CD4-positive, alpha-beta T cell (primary cell): ENCODE results near the gene PHF3. TPM values are rescaled to one million over a fixed set of nuclear protein-coding genes. Genes with fewer than 3 reads are reported as not detected.
A peak's percentile ranks its signal among the peaks of the same experiment; 100 is the strongest.

ENCODE experiments used
- ATAC-seq: fragments of 200-7000 bp; cut with Tn5 transposase; one replicate; pipeline ENCODE4 v1.10.0; 2022; ENCODE audit warnings: mild to moderate bottlenecking; ENCODE audit not compliant: poor library complexity
- CTCF ChIA-PET: fragments of 350-600 bp; sonication (Branson Sonifier 250); formaldehyde crosslinking; loops from one replicate; lab custom pipeline; 2021; ENCODE audit warnings: antibody characterized with exemption, inconsistent platforms; lab: Charles Lee
- POLR2A ChIA-PET: fragments of 350-600 bp; sonication (Branson Sonifier 250); formaldehyde crosslinking; loops from one replicate; lab custom pipeline; 2021; ENCODE audit warnings: antibody characterized with exemption, inconsistent platforms; lab: Charles Lee
- DNase-seq, 14 experiments: peaks; one replicate each; pipeline ENCODE4 v3.0.0-alpha.2; 2013 to 2020; ENCODE audit warnings: mixed read lengths in 2 of 14
- H3K27ac ChIP-seq, 2 donors: one replicate each; pipeline versions ENCODE4 v1.5.1 to v1.7.0; 2013; ENCODE audit warnings: low read length in 2 of 2, low read depth in 1 of 2, mild to moderate bottlenecking in 1 of 2
- H3K27me3 ChIP-seq, 2 experiments: 1 replicate in 1 of 2; 2 replicates in 1 of 2; pipeline versions ENCODE4 v1.6.1 to v1.7.0; 2013; ENCODE audit warnings: low read length in 2 of 2, control low read depth in 1 of 2, mild to moderate bottlenecking in 1 of 2, moderate library complexity in 1 of 2; ENCODE audit not compliant: insufficient read depth in 2 of 2, control insufficient read depth in 1 of 2
- H3K36me3 ChIP-seq: one replicate; pipeline ENCODE4 v1.6.1; 2013; ENCODE audit warnings: low read length, control low read depth; ENCODE audit not compliant: insufficient read depth
- H3K4me1 ChIP-seq: one replicate; pipeline ENCODE4 v1.6.1; 2013; ENCODE audit warnings: low read length, control low read depth; ENCODE audit not compliant: insufficient read depth
- H3K4me3 ChIP-seq: one replicate; pipeline ENCODE4 v1.5.1; 2013; ENCODE audit warnings: mild to moderate bottlenecking, low read length, moderate library complexity
- H3K9me3 ChIP-seq, 2 experiments: 1 replicate in 1 of 2; 2 replicates in 1 of 2; pipeline versions ENCODE4 v1.6.1 to v1.7.0; 2013; ENCODE audit warnings: low read length in 2 of 2, mild to moderate bottlenecking in 2 of 2, control low read depth in 1 of 2, moderate library complexity in 1 of 2; ENCODE audit not compliant: control insufficient read depth in 1 of 2, insufficient read depth in 1 of 2
- H3K27ac Mint-ChIP-seq: one replicate; pipeline ENCODE4 v1.8.0; 2020; ENCODE audit warnings: mixed read lengths
- H3K27me3 Mint-ChIP-seq: one replicate; pipeline ENCODE4 v1.8.0; 2021; ENCODE audit warnings: mixed read lengths
- H3K36me3 Mint-ChIP-seq: one replicate; pipeline ENCODE4 v1.8.0; 2021; ENCODE audit warnings: low read depth, mixed read lengths
- H3K4me1 Mint-ChIP-seq: one replicate; pipeline ENCODE4 v1.8.0; 2021; ENCODE audit warnings: low read depth, mixed read lengths
- H3K4me3 Mint-ChIP-seq: one replicate; pipeline ENCODE4 v1.8.0; 2020; ENCODE audit warnings: mild to moderate bottlenecking, mixed read lengths
- H3K9me3 Mint-ChIP-seq: one replicate; pipeline ENCODE4 v1.8.0; 2020; ENCODE audit warnings: mixed read lengths
- intact Hi-C, 2 experiments: fragments of 100-400 bp; cut with DNase I in 1 of 2; cut with micrococcal nuclease in 1 of 2; formaldehyde crosslinking; loops; one replicate each; pipeline versions ENCODE4 v1.15.1 to v1.9.0; 2023 to 2025; cut with DNase I, micrococcal nuclease
- total RNA-seq, 174 experiments: library from RNA in 2 of 174; stranded (reverse) in 2 of 174; gene quantifications; one replicate each; pipeline ENCODE4 v1.2.3 and lab custom pipeline; 2021 to 2026
- TF ChIP-seq, protein P1 (sequence below): fragments of 200-600 bp; IDR thresholded peaks from one replicate; pipeline ENCODE4 v1.8.0; 2022; ENCODE audit warnings: antibody characterized with exemption, mild to moderate bottlenecking

PHF3 gene
- total RNA-seq, 2 experiments from 2014 or later, result 125 to 136 TPM

DNA sequence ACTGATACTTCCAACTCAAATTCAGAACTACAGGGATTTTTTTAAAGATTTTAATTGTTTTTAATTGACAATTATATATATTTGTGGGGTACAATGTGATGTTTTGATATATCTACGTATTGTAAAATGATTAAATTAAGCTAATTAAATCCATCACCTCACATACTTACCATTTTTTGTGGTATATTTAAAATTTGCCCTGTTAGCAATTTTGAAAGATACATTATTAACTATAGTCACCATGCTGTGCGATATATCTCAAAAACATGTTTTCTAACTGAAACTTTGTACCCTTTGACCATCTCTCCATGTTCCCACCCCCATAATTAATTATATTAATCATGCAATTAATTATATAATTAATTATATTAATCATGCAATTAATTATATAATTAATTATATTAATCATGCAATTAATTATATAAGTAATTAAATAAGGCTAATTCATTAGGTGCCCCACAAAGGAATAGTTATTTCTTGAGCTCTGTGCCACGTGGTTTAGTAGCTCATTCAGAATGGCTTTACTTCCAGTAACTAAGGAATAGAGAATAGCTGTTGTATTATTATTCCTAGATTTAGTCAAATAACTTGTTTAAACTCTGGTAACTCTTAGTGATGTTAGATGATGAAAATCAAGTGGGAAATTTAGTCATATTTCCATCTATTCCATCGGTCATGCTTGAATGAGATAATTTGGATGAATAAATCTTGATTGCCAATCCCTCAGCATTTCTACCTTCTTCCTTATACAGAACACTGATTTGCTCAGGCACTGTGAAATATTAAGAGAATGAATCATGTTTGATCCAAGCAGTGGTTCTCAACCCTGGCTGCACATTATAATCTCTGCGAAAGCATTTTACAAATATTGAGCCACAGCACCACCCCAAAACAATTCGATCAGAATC is 38.2 kb upstream of the PHF3 start:
- ChIA-PET CTCF (interaction anchor here (0.6 to 2.5 kb wide), 5 partner anchors 16 to 206 kb away, joined by 4 to 31 read pairs (median 8); no protein-coding TSS in a partner anchor), POLR2A (interaction anchor here (1.9 to 2.4 kb wide), 4 partner anchors 20 to 167 kb away, joined by 4 to 23 read pairs (median 12); partner anchors contain the start of gene PHF3)
- H3K4me3 Mint-ChIP-seq, result peak overlapping the region; percentile 87
- H3K4me1 ChIP-seq, result peaks cover 11% of the 10 kb centered on the region
- DNase-seq, result no peak
- no peaks in the 10 kb centered on the region for H3K9me3 ChIP-seq
- H3K4me1 Mint-ChIP-seq, result peaks cover 15% of the 10 kb centered on the region
- peak overlapping the region; percentile 53 for H3K4me3 ChIP-seq
- no peaks in the 10 kb centered on the region for H3K9me3 Mint-ChIP-seq
- no peaks in the 10 kb centered on the region for H3K36me3 ChIP-seq
- no peak overlapping the region for H3K27ac Mint-ChIP-seq
- intact Hi-C loops, result loop anchor here (1.0 to 5.0 kb wide), 3 partner anchors 40 to 167 kb away; partner anchors contain the start of gene PHF3 (in 1 of the 2)
- TF ChIP-seq, protein P1, sequence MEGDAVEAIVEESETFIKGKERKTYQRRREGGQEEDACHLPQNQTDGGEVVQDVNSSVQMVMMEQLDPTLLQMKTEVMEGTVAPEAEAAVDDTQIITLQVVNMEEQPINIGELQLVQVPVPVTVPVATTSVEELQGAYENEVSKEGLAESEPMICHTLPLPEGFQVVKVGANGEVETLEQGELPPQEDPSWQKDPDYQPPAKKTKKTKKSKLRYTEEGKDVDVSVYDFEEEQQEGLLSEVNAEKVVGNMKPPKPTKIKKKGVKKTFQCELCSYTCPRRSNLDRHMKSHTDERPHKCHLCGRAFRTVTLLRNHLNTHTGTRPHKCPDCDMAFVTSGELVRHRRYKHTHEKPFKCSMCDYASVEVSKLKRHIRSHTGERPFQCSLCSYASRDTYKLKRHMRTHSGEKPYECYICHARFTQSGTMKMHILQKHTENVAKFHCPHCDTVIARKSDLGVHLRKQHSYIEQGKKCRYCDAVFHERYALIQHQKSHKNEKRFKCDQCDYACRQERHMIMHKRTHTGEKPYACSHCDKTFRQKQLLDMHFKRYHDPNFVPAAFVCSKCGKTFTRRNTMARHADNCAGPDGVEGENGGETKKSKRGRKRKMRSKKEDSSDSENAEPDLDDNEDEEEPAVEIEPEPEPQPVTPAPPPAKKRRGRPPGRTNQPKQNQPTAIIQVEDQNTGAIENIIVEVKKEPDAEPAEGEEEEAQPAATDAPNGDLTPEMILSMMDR, result no peak
- peaks cover 18% of the 10 kb centered on the region for H3K27me3 Mint-ChIP-seq
- ATAC-seq, result no peak
- no peaks in the 10 kb centered on the region for H3K27me3 ChIP-seq
- no peaks in the 10 kb centered on the region for H3K36me3 Mint-ChIP-seq
- H3K27ac ChIP-seq, result no peak overlapping the region

DNA sequence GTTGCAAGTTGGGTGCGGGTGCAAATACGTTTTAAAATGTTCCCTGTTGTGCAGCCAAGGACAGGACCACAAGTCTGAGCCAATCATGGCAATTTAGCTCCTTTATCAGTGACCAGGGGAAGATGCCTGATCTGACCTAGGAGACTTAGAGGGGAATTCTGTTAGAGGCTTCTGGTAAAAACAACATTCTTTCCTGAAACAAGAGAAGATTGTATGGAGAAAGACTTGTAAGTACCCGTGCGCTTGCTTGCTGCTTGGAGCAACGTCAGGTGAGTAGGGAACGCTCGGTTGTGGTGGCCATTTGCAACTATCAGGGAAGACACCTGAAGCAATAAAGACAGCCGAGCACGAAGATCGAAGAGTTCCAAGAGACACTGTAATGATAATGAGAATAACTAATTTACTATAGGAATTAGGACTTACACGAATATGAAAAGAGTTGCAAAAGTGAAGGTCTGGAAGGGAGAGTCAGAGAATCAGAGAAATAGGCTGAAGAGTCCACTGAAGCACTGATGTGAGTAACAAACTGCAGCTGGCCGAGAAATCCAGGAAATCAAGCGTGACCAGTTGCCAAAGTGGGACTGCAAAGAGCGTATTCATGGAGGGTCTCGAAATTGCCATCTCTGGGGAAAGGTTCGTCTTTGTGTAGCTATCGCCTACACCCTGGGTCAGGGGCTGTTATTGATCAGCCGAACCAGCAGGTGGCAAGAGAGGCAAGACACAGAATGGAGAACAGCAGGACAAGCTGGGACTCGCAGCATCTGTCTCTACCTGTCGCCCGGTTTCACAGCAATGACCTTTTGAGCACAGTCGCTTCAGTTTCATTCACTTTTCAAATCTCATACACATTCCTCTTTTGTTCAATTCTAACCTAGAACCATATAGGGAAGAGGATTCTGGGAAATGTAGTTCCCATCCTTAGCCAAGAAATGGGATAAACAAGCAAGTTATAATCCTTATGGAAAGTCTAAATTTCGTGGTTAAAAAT is 37.3 kb upstream of the PHF3 start:
- H3K9me3 ChIP-seq, result no peaks in the 10 kb centered on the region
- Mint-ChIP-seq H3K27ac (no peak overlapping the region), H3K4me3 (peak overlapping the region; percentile 87), H3K36me3 (no peaks in the 10 kb centered on the region), H3K4me1 (peaks cover 15% of the 10 kb centered on the region), H3K9me3 (no peaks in the 10 kb centered on the region), H3K27me3 (peaks cover 18% of the 10 kb centered on the region)
- intact Hi-C loops, result loop anchor here (1.0 to 5.0 kb wide), 3 partner anchors 39 to 166 kb away; partner anchors contain the start of gene PHF3 (in 1 of the 2)
- no peaks in the 10 kb centered on the region for H3K36me3 ChIP-seq
- H3K27ac ChIP-seq, result no peak overlapping the region
- DNase-seq (peak; percentile 58 to 88 (median 67)), ATAC-seq (peak; percentile 99)
- peaks cover 11% of the 10 kb centered on the region for H3K4me1 ChIP-seq
- H3K4me3 ChIP-seq, result peak overlapping the region; percentile 53
- no peaks in the 10 kb centered on the region for H3K27me3 ChIP-seq
- CTCF ChIA-PET, result interaction anchor here (0.6 to 2.5 kb wide), 37 partner anchors 9 to 204 kb away, joined by 3 to 31 read pairs (median 4); partner anchors contain the start of gene PHF3
- POLR2A ChIA-PET, result interaction anchor here (0.6 to 2.4 kb wide), 6 partner anchors 21 to 166 kb away, joined by 3 to 23 read pairs (median 6); partner anchors contain the start of gene PHF3
- TF ChIP-seq, protein P1, result peak; percentile 92
